Measurements from ENCODE around the gene CCDC15. TPM values are rescaled to one million over a fixed set of nuclear protein-coding genes. Genes with fewer than 3 reads are reported as not detected.

The CCDC15 gene, protein sequence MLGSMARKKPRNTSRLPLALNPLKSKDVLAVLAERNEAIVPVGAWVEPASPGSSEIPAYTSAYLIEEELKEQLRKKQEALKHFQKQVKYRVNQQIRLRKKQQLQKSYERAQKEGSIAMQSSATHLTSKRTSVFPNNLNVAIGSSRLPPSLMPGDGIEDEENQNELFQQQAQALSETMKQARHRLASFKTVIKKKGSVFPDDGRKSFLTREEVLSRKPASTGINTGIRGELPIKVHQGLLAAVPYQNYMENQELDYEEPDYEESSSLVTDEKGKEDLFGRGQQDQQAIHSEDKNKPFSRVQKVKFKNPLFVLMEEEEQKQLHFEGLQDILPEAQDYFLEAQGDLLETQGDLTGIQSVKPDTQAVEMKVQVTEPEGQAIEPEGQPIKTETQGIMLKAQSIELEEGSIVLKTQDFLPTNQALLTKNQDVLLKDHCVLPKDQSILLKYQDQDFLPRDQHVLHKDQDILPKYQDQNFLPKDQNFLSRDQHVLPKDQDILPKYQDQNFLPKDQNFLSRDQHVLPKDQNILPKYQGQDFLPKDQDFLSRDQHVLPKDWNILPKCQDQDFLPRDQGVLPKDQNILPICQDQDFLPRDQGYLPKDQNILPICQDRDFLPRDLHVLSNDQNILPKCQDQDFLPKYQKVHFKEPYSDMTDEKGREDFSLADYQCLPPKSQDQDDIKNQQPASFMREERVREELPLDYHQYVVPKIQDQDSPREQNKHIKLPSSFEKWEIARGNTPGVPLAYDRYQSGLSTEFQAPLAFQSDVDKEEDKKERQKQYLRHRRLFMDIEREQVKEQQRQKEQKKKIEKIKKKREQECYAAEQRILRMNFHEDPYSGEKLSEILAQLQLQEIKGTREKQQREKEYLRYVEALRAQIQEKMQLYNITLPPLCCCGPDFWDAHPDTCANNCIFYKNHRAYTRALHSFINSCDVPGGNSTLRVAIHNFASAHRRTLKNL
- total RNA-seq: 0.24 TPM
- long read RNA-seq: 0 reads

GRCh38 chr11:124953753-124954589, at the start of gene CCDC15:
CCDC15 (plus strand) TSS chr11:124954202; CDS start chr11:124954733, 531 bp downstream.
- intact Hi-C loops (cut with DNase I): no loop called here
- DNase-seq (peak; percentile 98), ATAC-seq (ENCODE audit: poor library complexity) (peak; percentile 100)

DNA sequence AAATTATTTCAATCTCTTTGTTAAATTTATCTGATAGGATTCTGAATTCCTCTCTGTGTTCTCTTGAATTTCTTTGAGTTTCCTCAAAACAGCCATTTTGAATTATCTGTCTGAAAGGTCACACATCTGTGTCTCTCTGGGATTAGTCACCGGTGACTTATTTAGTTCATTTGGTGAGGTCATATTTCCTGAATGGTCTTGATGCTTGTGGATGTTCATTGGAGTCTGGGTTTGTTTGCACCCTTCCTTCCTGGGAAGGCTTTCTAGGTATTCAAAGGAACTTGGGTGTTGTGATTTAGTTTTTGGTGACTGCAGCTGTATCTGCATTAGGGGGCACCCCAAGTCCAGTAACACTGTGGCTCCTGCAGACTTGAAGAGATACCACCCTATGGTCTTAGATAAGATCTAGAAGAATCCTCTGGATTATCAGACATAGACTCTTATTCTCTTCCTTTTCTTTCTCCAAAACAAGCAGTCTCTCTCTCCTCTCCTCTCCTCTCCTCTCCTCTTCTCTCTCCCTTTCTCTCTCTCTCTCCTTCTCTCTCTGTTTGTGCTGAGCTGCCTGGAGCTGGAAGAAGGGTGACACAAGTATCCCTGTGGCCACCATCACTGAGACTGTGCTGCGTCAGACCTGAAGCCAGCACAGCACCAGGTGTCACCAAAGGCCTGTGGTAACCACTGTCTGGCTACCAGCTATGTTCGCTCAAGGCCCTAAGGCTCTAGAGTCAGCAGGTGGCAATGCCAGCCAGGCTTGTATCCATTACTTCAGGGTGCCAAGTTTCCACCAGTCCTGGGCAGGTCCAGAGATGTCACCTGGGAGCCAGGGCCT, 38.2 kb upstream of the CCDC15 start:
- intact Hi-C loops (cut with DNase I): no loop called here
- ATAC-seq (ENCODE audit: poor library complexity) (no peak), DNase-seq (no peak)

DNA sequence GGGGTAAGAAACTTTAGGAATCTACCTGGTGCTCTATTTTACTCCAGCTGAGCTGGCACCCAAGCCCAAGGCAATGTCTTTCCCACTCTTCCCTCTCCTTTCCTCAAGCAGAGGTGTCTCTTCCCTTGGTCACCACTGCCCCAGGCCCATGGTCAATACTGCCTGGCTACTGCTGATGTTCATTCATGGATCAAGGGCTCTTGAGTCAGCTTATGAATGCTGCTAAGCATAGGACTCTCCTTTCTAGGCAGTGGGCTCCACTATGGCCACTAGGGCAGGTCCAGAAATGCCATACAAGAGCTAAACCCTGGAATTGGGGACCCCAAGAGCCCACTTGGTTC, 37.7 kb upstream of the CCDC15 start:
- no peak for ATAC-seq (ENCODE audit: poor library complexity)
- intact Hi-C loops (cut with DNase I): no loop called here
- no peak for DNase-seq

GRCh38 chr11:124917115-124917637, 36.8 kb upstream of the CCDC15 start:
- DNase-seq (no peak), ATAC-seq (ENCODE audit: poor library complexity) (no peak)
- intact Hi-C loops (cut with DNase I): no loop called here

- no peak for ATAC-seq (ENCODE audit: poor library complexity)
- intact Hi-C loops (cut with DNase I): no loop called here
- no peak for DNase-seq
Observed at GRCh38 chr11:124918950-124919349, 35.1 kb upstream of the CCDC15 start, which contains the start of gene HEPN1. HEPN1 (plus strand) TSS chr11:124919250.

GRCh38 chr11:124919898-124920297, 34.1 kb upstream of the CCDC15 start:
- DNase-seq (no peak), ATAC-seq (ENCODE audit: poor library complexity) (no peak)
- intact Hi-C loops (cut with DNase I): no loop called here

DNA sequence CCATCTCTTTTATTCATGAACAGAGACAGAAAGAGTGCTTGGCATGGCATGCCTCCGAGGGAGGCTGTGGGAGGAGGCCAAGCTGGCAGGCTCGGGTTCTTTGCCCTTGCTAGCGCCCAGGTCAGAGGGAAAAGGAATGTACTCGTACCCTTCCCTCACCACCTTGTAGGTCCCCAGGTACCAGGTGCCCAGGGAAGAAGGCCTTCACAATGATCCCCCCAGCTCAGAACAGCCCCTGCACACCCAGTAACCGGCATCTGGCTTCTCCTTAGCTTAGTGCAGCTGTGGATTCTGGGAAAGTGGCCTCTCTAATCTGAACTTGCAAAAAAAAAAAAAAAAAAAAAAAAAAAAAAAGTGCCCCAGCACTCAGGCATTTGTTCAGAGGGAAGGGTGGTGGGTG, 33.6 kb upstream of the CCDC15 start:
- no peak for ATAC-seq (ENCODE audit: poor library complexity)
- intact Hi-C loops (cut with DNase I): no loop called here
- DNase-seq: no peak

DNA sequence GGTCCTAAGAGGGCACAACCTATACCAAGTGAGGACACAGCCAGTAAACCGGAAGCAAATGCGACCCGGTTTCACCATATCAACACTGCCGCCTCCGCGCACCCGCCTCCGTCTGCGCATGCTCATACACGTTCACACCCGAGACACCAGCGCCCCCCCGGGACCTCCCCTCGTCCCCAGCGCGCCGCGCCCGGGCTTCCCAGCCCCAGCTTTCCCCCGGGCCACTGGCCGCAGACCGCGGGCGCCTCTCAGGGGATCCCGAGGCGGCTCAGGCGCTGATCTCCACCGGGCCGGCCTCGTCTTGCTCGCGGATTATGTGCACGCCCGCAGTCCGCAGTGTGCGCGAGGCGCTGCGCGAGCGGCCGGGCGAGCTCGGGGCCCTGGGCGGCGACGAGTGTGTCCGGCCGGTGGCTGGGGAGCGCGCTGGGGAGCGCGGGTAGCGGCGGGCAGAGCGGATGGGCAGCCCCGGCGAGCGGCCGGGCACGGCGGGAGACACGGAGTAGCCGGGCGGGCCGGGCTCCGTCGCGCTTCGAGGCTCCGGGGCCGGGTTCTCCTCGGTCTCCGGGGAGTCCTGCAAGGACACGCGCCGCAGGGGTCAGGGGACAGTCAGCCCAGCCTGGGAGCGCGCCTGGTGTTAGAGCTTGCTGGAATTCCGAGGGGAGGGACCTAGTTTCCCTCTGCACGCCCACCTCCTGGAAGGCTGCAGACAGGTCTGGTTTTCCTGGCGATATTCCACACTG, 33.0 kb upstream of the CCDC15 start:
- ATAC-seq (ENCODE audit: poor library complexity) (peak; percentile 85), DNase-seq (peak; percentile 88)
- intact Hi-C loops (cut with DNase I): no loop called here

DNA sequence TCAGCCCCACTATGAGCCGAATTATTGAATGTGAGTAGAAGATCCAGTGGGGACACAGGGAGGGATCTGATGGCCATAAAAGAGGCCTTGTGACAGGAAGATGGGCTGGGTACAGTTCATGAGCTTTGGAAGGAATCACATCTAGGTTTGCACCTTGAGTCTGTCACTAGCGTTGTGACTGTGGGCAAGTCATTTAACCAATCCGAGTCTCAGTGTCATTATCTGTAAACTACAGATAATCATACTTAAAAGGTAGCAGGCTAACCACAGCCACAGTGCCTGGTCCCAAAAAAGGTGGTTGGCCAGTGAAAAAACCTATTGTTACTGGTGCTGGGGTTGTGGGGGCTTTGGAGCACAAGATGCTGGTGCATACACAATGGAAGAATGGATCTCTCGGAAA, 31.2 kb upstream of the CCDC15 start:
- no peak for DNase-seq
- intact Hi-C loops (cut with DNase I): no loop called here
- ATAC-seq (ENCODE audit: poor library complexity): no peak

- intact Hi-C loops (cut with DNase I): no loop called here
- no peak for DNase-seq
- no peak for ATAC-seq (ENCODE audit: poor library complexity)
Observed at GRCh38 chr11:124923296-124923695, 30.7 kb upstream of the CCDC15 start.

GRCh38 chr11:124928942-124929665, 24.9 kb upstream of the CCDC15 start:
- intact Hi-C loops (cut with DNase I): no loop called here
- DNase-seq (no peak), ATAC-seq (ENCODE audit: poor library complexity) (no peak)

- intact Hi-C loops (cut with DNase I): no loop called here
- no peak for ATAC-seq (ENCODE audit: poor library complexity)
- DNase-seq: no peak
Observed at GRCh38 chr11:124930799-124931198, 23.2 kb upstream of the CCDC15 start.

DNA sequence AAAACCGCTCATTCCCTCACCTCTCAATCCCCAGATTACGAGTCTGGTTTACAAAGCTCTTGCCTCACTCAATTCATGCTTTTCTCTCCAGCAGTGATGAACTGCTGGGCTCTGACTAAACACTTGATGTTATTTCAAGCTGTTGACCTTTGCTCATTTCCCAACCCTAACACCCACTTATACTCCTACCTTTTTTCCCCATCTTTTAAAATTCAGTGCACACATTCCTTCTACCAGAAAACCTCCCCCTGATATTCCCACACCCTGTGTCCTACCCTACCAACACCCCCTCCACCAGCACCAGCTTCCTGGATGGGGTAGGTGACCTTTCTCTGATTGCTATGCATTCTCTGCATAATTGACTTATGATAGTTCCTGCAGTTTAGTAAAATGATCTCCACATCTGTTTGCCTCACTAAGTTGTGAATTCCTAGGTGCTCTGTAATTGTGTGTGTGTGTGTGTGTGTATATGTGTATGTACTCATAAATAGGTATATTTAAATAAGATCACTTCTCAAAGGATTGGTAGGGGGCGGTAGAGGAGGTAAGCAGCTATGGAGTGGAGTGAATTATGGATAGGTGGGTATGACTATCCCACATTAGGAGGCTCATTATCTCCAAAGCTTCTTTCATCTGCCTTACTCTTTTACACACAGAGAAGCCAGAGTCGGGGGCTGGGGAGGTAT, 19.0 kb upstream of the CCDC15 start:
- ATAC-seq (ENCODE audit: poor library complexity) (no peak), DNase-seq (no peak)
- intact Hi-C loops (cut with DNase I): no loop called here

- intact Hi-C loops (cut with DNase I): no loop called here
- DNase-seq (no peak), ATAC-seq (ENCODE audit: poor library complexity) (no peak)
Observed at GRCh38 chr11:124935548-124936514, 18.2 kb upstream of the CCDC15 start, which contains the start of gene HEPACAM. HEPACAM (minus strand) TSS chr11:124936047; CDS start chr11:124936006, 41 bp downstream.

Data from Right ventricle myocardium superior (tissue), 1 donor.